ENCODE results near the gene GTF2A1.
"Not testable (repeated sequence)": the region's sequence is repeated elsewhere in the genome, so short reads cannot be mapped to it uniquely, and the experiment has no call there.

Gene GTF2A1

DNA sequence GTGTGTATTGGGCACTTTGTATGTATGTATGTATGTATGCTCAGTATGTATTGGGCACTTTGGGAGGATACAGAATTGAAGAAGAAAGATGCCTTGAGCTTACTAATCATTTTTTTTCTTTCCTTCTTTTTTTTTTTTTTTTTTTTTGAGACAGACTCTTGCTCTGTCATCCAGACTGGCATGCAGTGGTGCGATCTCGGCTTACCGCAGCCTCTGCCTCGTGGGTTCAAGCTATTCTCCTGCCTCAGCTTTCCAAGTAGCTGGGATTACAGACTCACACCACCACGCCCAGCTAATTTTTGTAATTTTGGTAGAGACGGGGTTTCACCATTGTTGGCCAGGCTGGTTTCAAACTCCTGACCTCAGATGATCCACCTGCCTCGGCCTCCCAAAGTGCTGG, 3.0 kb upstream of the GTF2A1 start:
- H3K18ac ChIP-seq (ENCODE audit: low read length); H2AK5ac ChIP-seq (ENCODE audit: low read length); H2BK120ac ChIP-seq (ENCODE audit: low read depth, low read length); H3K79me1 ChIP-seq (ENCODE audit: low read length); H3K9ac ChIP-seq (ENCODE audit: low read length); H2BK5ac ChIP-seq (ENCODE audit: low read length); H2BK15ac ChIP-seq (replicated peaks; ENCODE audit: low read depth); H3K56ac ChIP-seq (ENCODE audit: low read length); H3K4me1 ChIP-seq (ENCODE audit: control insufficient read depth, low read depth, low read length); H4K8ac ChIP-seq (ENCODE audit: low read depth, low read length); H3K4me3 ChIP-seq (ENCODE audit: low read length); H3K27me3 ChIP-seq (ENCODE audit: insufficient read depth, low read length, poor library complexity); H3K27ac ChIP-seq (ENCODE audit: low read depth, low read length); H3K4me2 ChIP-seq (ENCODE audit: low read length); H3K4ac ChIP-seq (ENCODE audit: low read depth, low read length); H3K79me2 ChIP-seq (ENCODE audit: control insufficient read depth, insufficient read depth, low read length); DNase-seq; H3K23ac ChIP-seq (ENCODE audit: low read length); H4K5ac ChIP-seq (ENCODE audit: low read length); H3K36me3 ChIP-seq (ENCODE audit: control insufficient read depth, insufficient read depth, low read length): not testable (repeated sequence)
- no CpG with 5 or more reads among the region's 7 CpGs for WGBS (ENCODE audit: extremely low coverage, insufficient coverage, low lambda C conversion rate)

GRCh38 chr14:81222691-81223090, 1.9 kb upstream of the GTF2A1 start:
- no peaks in the 10 kb centered on the region for H3K27me3 ChIP-seq (ENCODE audit: insufficient read depth, low read length, poor library complexity)
- no peak overlapping the region for H3K4me2 ChIP-seq (ENCODE audit: low read length)
- no peak overlapping the region for H3K27ac ChIP-seq (ENCODE audit: low read depth, low read length)
- no peak overlapping the region for H3K4me3 ChIP-seq (ENCODE audit: low read length)
- no CpG with 5 or more reads among the region's 2 CpGs for WGBS (ENCODE audit: extremely low coverage, insufficient coverage, low lambda C conversion rate)
- H3K23ac ChIP-seq (ENCODE audit: low read length), result no peak overlapping the region
- no peak overlapping the region for H2BK5ac ChIP-seq (ENCODE audit: low read length)
- H3K4me1 ChIP-seq (ENCODE audit: control insufficient read depth, low read depth, low read length), result no peaks in the 10 kb centered on the region
- no peak for DNase-seq
- H2BK15ac ChIP-seq (replicated peaks; ENCODE audit: low read depth), result no peak overlapping the region
- H3K36me3 ChIP-seq (ENCODE audit: control insufficient read depth, insufficient read depth, low read length), result no peaks in the 10 kb centered on the region
- no peak overlapping the region for H4K5ac ChIP-seq (ENCODE audit: low read length)
- no peak overlapping the region for H3K56ac ChIP-seq (ENCODE audit: low read length)
- H3K79me2 ChIP-seq (ENCODE audit: control insufficient read depth, insufficient read depth, low read length), result peaks cover 11% of the 10 kb centered on the region
- H3K9ac ChIP-seq (ENCODE audit: low read length), result no peak overlapping the region
- no peak overlapping the region for H3K18ac ChIP-seq (ENCODE audit: low read length)
- no peak overlapping the region for H4K8ac ChIP-seq (ENCODE audit: low read depth, low read length)
- no peak overlapping the region for H3K4ac ChIP-seq (ENCODE audit: low read depth, low read length)
- no peaks in the 10 kb centered on the region for H3K79me1 ChIP-seq (ENCODE audit: low read length)
- H2AK5ac ChIP-seq (ENCODE audit: low read length), result no peak overlapping the region
- H2BK120ac ChIP-seq (ENCODE audit: low read depth, low read length), result no peak overlapping the region

DNA sequence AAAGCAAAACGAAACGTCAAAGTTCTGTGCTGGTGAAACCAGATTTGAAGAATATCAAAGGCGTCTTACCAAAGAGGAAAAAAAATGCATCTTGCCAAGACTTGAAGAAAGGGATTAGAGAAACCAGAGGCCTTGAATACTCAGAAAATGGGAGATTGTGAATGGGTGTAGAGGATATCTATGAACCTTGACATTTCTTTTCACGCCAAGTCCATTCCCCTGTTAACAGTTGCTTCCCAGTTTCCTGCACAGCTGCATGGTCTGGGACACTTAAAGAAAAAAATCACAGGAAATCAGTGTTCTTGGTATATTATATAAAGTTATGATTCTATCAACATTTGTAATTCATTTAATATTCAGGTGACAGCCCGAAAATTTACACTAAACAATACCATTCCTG, 1.4 kb upstream of the GTF2A1 start:
- no CpG with 5 or more reads among the region's 5 CpGs for WGBS (ENCODE audit: extremely low coverage, insufficient coverage, low lambda C conversion rate)
- Histone ChIP-seq H3K4me2 (ENCODE audit: low read length) (no peak overlapping the region), H2AK5ac (ENCODE audit: low read length) (no peak overlapping the region), H2BK15ac (replicated peaks; ENCODE audit: low read depth) (peak overlapping the region; percentile 25), H2BK120ac (ENCODE audit: low read depth, low read length) (peak overlapping the region; percentile 10), H3K79me2 (ENCODE audit: control insufficient read depth, insufficient read depth, low read length) (peaks cover 14% of the 10 kb centered on the region), H3K27me3 (ENCODE audit: insufficient read depth, low read length, poor library complexity) (no peaks in the 10 kb centered on the region), H3K4me3 (ENCODE audit: low read length) (no peak overlapping the region), H3K36me3 (ENCODE audit: control insufficient read depth, insufficient read depth, low read length) (no peaks in the 10 kb centered on the region), H3K27ac (ENCODE audit: low read depth, low read length) (peak overlapping the region; percentile 93), H3K56ac (ENCODE audit: low read length) (peak overlapping the region; percentile 97), H3K4ac (ENCODE audit: low read depth, low read length) (peak overlapping the region; percentile 92), H3K79me1 (ENCODE audit: low read length) (peaks cover 2% of the 10 kb centered on the region), H2BK5ac (ENCODE audit: low read length) (no peak overlapping the region), H4K8ac (ENCODE audit: low read depth, low read length) (no peak overlapping the region), H3K4me1 (ENCODE audit: control insufficient read depth, low read depth, low read length) (no peaks in the 10 kb centered on the region), H3K18ac (ENCODE audit: low read length) (peak overlapping the region; percentile 86), H3K23ac (ENCODE audit: low read length) (no peak overlapping the region), H3K9ac (ENCODE audit: low read length) (peak overlapping the region; percentile 94), H4K5ac (ENCODE audit: low read length) (no peak overlapping the region)
- DNase-seq, result no peak

DNA sequence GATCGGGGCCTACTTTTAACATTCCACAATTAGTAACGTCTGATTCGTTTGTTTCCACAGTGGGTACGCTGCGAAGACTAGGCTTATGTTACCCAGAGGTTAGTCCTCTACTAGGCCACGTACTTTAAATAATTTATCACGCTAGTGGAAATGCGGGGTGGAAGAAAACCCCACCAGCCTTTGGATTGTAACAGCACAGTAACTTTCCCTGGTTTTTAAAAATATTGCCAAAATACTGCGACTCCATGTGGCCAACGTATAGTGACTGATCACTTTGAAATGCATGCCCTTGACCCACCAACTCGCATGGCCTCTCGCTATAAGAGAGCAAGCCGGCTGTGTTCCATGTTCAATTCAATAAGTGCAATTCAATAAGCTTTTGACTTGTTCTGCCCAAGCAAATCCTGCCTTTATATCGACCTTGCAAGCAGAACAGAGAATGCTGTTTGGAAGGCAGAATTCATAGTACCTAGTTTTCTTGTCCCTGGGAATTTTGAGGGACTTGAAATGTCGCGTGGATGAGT, 882 bp upstream of the GTF2A1 start:
- Histone ChIP-seq H3K56ac (ENCODE audit: low read length) (peak overlapping the region; percentile 97), H2BK120ac (ENCODE audit: low read depth, low read length) (peak overlapping the region; percentile 10), H2BK15ac (replicated peaks; ENCODE audit: low read depth) (peak overlapping the region; percentile 25)

GRCh38 chr14:81220580-81220829, 254 bp downstream of the GTF2A1 start:
- H3K36me3 ChIP-seq (ENCODE audit: control insufficient read depth, insufficient read depth, low read length), result no peaks in the 10 kb centered on the region
- no peak overlapping the region for H2BK120ac ChIP-seq (ENCODE audit: low read depth, low read length)
- no peak for DNase-seq
- no peak overlapping the region for H4K8ac ChIP-seq (ENCODE audit: low read depth, low read length)
- H3K23ac ChIP-seq (ENCODE audit: low read length), result no peak overlapping the region
- H3K27me3 ChIP-seq (ENCODE audit: insufficient read depth, low read length, poor library complexity), result no peaks in the 10 kb centered on the region
- H4K5ac ChIP-seq (ENCODE audit: low read length), result no peak overlapping the region
- peak overlapping the region; percentile 93 for H3K56ac ChIP-seq (ENCODE audit: low read length)
- H3K79me1 ChIP-seq (ENCODE audit: low read length), result peaks cover 5% of the 10 kb centered on the region
- no peak overlapping the region for H2BK5ac ChIP-seq (ENCODE audit: low read length)
- no CpG with 5 or more reads among the region's 13 CpGs for WGBS (ENCODE audit: extremely low coverage, insufficient coverage, low lambda C conversion rate)
- peak overlapping the region; percentile 89 for H3K27ac ChIP-seq (ENCODE audit: low read depth, low read length)
- no peaks in the 10 kb centered on the region for H3K4me1 ChIP-seq (ENCODE audit: control insufficient read depth, low read depth, low read length)
- peaks cover 22% of the 10 kb centered on the region for H3K79me2 ChIP-seq (ENCODE audit: control insufficient read depth, insufficient read depth, low read length)
- no peak overlapping the region for H2BK15ac ChIP-seq (replicated peaks; ENCODE audit: low read depth)
- H3K4me2 ChIP-seq (ENCODE audit: low read length), result no peak overlapping the region
- H3K4me3 ChIP-seq (ENCODE audit: low read length), result peak overlapping the region; percentile 86
- H3K9ac ChIP-seq (ENCODE audit: low read length), result peak overlapping the region; percentile 91
- H3K18ac ChIP-seq (ENCODE audit: low read length), result peak overlapping the region; percentile 100
- H2AK5ac ChIP-seq (ENCODE audit: low read length), result no peak overlapping the region
- peak overlapping the region; percentile 38 for H3K4ac ChIP-seq (ENCODE audit: low read depth, low read length)

More for the DNA sequence above, 882 bp upstream of the GTF2A1 start:
- peaks cover 17% of the 10 kb centered on the region for H3K79me2 ChIP-seq (ENCODE audit: control insufficient read depth, insufficient read depth, low read length)
- H3K4me3 ChIP-seq (ENCODE audit: low read length), result peak overlapping the region; percentile 32
- peak overlapping the region; percentile 47 for H3K4me2 ChIP-seq (ENCODE audit: low read length)
- H3K36me3 ChIP-seq (ENCODE audit: control insufficient read depth, insufficient read depth, low read length), result no peaks in the 10 kb centered on the region
- H3K4me1 ChIP-seq (ENCODE audit: control insufficient read depth, low read depth, low read length), result no peaks in the 10 kb centered on the region
- no peak overlapping the region for H4K8ac ChIP-seq (ENCODE audit: low read depth, low read length)
- H3K18ac ChIP-seq (ENCODE audit: low read length), result peak overlapping the region; percentile 86
- WGBS (ENCODE audit: extremely low coverage, insufficient coverage, low lambda C conversion rate), result no CpG with 5 or more reads among the region's 16 CpGs
- peak overlapping the region; percentile 93 for H3K27ac ChIP-seq (ENCODE audit: low read depth, low read length)
- H3K23ac ChIP-seq (ENCODE audit: low read length), result no peak overlapping the region
- peak overlapping the region; percentile 94 for H4K5ac ChIP-seq (ENCODE audit: low read length)
- peaks cover 4% of the 10 kb centered on the region for H3K79me1 ChIP-seq (ENCODE audit: low read length)
- DNase-seq, result peak; percentile 50
- H3K9ac ChIP-seq (ENCODE audit: low read length), result peak overlapping the region; percentile 94
- H3K27me3 ChIP-seq (ENCODE audit: insufficient read depth, low read length, poor library complexity), result no peaks in the 10 kb centered on the region
- peak overlapping the region; percentile 92 for H3K4ac ChIP-seq (ENCODE audit: low read depth, low read length)
- H2BK5ac ChIP-seq (ENCODE audit: low read length), result peak overlapping the region; percentile 68
- peak overlapping the region; percentile 13 for H2AK5ac ChIP-seq (ENCODE audit: low read length)
